ENCODE data around the gene GATA2.

The GATA2 gene

DNA sequence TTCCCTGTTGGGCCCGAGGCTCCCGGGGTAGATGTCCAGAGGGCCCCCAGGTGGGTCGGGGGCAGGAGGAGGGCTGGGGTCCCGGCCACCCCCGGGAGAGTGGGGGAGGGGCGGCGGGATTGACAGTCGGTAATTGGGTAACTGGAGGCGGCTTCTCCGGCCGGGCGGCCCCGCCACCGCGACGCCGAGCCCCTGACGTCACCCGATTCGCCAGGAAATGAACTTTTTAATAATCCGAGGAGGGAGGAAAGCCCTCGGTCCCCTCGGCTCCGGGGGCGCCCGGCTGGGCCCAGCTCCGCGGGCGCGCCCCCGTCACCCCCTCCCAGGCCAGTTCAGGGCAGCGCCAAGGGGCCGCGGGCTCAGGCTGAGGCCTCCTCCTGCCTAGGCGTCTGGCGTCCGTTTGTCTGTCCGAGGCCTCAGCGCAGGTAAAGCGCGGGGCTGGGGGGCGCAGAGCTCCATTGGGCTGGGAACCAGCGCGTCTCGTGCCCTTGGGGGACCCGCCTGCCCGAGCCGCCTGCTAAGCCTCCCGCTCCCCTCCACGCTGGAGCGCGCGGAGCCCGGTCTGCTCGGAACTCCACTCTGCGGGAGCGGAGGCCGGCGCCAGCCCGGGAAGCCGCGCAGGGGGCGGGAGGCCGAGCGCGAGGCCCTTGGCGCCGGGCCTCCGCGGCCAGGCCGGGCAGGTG, 3.9 kb downstream of the GATA2 start:
- ATAC-seq: peak; percentile 12
- TF ChIP-seq, protein P1, sequence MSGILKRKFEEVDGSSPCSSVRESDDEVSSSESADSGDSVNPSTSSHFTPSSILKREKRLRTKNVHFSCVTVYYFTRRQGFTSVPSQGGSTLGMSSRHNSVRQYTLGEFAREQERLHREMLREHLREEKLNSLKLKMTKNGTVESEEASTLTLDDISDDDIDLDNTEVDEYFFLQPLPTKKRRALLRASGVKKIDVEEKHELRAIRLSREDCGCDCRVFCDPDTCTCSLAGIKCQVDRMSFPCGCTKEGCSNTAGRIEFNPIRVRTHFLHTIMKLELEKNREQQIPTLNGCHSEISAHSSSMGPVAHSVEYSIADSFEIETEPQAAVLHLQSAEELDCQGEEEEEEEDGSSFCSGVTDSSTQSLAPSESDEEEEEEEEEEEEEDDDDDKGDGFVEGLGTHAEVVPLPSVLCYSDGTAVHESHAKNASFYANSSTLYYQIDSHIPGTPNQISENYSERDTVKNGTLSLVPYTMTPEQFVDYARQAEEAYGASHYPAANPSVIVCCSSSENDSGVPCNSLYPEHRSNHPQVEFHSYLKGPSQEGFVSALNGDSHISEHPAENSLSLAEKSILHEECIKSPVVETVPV (CRISPR knock-in tag; IDR thresholded peaks at IDR 0.05): no peak
- TF ChIP-seq BACH2 (CRISPR knock-in tag; IDR thresholded peaks at IDR 0.05; ENCODE audit: borderline replicate concordance): no peak
- TF ChIP-seq ZNF8 (CRISPR knock-in tag; IDR thresholded peaks at IDR 0.05): no peak
- TF ChIP-seq RARB (CRISPR knock-in tag; IDR thresholded peaks at IDR 0.05): no peak
- TF ChIP-seq TCF4 (CRISPR knock-in tag; IDR thresholded peaks at IDR 0.05; ENCODE audit: borderline replicate concordance): no peak
- no peak for TF ChIP-seq ZNF70 (CRISPR knock-in tag; IDR thresholded peaks at IDR 0.05)
- no peak for TF ChIP-seq GLIS3 (CRISPR knock-in tag; IDR thresholded peaks at IDR 0.05)
- TF ChIP-seq OSR1 (CRISPR knock-in tag; IDR thresholded peaks at IDR 0.05): no peak
- TF ChIP-seq ZNF565 (CRISPR knock-in tag; conservative IDR thresholded peaks at IDR 0.05; ENCODE audit: low read depth): no peak
- no peak for TF ChIP-seq ZFP3 (CRISPR knock-in tag; IDR thresholded peaks at IDR 0.05)
- no peak for TF ChIP-seq ZFP30 (CRISPR knock-in tag; IDR thresholded peaks at IDR 0.05)

GRCh38 chr3:128488636-128488990, 4.4 kb downstream of the GATA2 start:
- no peak for ATAC-seq
- TF ChIP-seq, protein P2, sequence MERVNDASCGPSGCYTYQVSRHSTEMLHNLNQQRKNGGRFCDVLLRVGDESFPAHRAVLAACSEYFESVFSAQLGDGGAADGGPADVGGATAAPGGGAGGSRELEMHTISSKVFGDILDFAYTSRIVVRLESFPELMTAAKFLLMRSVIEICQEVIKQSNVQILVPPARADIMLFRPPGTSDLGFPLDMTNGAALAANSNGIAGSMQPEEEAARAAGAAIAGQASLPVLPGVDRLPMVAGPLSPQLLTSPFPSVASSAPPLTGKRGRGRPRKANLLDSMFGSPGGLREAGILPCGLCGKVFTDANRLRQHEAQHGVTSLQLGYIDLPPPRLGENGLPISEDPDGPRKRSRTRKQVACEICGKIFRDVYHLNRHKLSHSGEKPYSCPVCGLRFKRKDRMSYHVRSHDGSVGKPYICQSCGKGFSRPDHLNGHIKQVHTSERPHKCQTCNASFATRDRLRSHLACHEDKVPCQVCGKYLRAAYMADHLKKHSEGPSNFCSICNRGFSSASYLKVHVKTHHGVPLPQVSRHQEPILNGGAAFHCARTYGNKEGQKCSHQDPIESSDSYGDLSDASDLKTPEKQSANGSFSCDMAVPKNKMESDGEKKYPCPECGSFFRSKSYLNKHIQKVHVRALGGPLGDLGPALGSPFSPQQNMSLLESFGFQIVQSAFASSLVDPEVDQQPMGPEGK (CRISPR knock-in tag; IDR thresholded peaks at IDR 0.05; ENCODE audit: borderline replicate concordance): no peak
- TF ChIP-seq ESRRG (CRISPR knock-in tag; IDR thresholded peaks at IDR 0.05) (no peak), TCF4 (CRISPR knock-in tag; IDR thresholded peaks at IDR 0.05; ENCODE audit: borderline replicate concordance) (no peak), ZNF565 (CRISPR knock-in tag; conservative IDR thresholded peaks at IDR 0.05; ENCODE audit: low read depth) (no peak), ZFP3 (CRISPR knock-in tag; IDR thresholded peaks at IDR 0.05) (no peak), SNAI2 (CRISPR knock-in tag; IDR thresholded peaks at IDR 0.05) (no peak), PPARA (CRISPR knock-in tag; IDR thresholded peaks at IDR 0.05; ENCODE audit: borderline replicate concordance) (no peak)
- TF ChIP-seq, protein P3, sequence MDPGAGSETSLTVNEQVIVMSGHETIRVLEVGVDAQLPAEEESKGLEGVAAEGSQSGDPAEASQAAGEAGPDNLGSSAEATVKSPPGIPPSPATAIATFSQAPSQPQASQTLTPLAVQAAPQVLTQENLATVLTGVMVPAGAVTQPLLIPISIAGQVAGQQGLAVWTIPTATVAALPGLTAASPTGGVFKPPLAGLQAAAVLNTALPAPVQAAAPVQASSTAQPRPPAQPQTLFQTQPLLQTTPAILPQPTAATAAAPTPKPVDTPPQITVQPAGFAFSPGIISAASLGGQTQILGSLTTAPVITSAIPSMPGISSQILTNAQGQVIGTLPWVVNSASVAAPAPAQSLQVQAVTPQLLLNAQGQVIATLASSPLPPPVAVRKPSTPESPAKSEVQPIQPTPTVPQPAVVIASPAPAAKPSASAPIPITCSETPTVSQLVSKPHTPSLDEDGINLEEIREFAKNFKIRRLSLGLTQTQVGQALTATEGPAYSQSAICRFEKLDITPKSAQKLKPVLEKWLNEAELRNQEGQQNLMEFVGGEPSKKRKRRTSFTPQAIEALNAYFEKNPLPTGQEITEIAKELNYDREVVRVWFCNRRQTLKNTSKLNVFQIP (CRISPR knock-in tag; IDR thresholded peaks at IDR 0.05; ENCODE audit: borderline replicate concordance, low read depth): no peak

- ATAC-seq: peak; percentile 79
- TF ChIP-seq ZNF565 (CRISPR knock-in tag; conservative IDR thresholded peaks at IDR 0.05; ENCODE audit: low read depth) (no peak), SNAI2 (CRISPR knock-in tag; IDR thresholded peaks at IDR 0.05) (no peak), BACH2 (CRISPR knock-in tag; IDR thresholded peaks at IDR 0.05; ENCODE audit: borderline replicate concordance) (no peak), OSR1 (CRISPR knock-in tag; IDR thresholded peaks at IDR 0.05) (no peak), ZNF8 (CRISPR knock-in tag; IDR thresholded peaks at IDR 0.05) (no peak), ISL1 (CRISPR knock-in tag; IDR thresholded peaks at IDR 0.05) (no peak), RARB (CRISPR knock-in tag; IDR thresholded peaks at IDR 0.05) (no peak), ZC3H10 (CRISPR knock-in tag; IDR thresholded peaks at IDR 0.05) (no peak), ZNF70 (CRISPR knock-in tag; IDR thresholded peaks at IDR 0.05) (no peak)
- TF ChIP-seq, protein P3 (CRISPR knock-in tag; IDR thresholded peaks at IDR 0.05; ENCODE audit: borderline replicate concordance, low read depth): no peak
Measured at GRCh38 chr3:128487813-128488635, 5.0 kb downstream of the GATA2 start.

DNA sequence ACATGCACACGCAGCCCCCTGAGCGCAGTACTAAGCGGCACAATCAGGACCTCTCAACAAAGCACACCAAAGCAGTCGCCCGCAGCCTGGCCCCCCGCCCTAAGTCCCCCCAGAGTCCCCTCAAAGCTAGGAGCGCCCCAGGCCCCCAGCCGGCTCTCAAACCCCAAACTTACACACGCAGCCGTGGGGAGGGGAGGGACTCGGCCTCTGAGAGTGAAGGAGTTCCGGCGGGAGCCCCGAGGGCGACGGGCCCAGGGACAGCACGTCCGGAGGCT, 5.5 kb downstream of the GATA2 start:
- ATAC-seq: peak; percentile 1; the same call in 2 of the 3 replicates
- TF ChIP-seq, protein P1 (CRISPR knock-in tag; IDR thresholded peaks at IDR 0.05): no peak
- TF ChIP-seq ZFP3 (CRISPR knock-in tag; IDR thresholded peaks at IDR 0.05) (no peak), ARNTL (CRISPR knock-in tag; IDR thresholded peaks at IDR 0.05; ENCODE audit: borderline replicate concordance, low read depth) (no peak), GLIS3 (CRISPR knock-in tag; IDR thresholded peaks at IDR 0.05) (no peak), ZNF70 (CRISPR knock-in tag; IDR thresholded peaks at IDR 0.05) (no peak), CSDC2 (CRISPR knock-in tag; IDR thresholded peaks at IDR 0.05) (no peak), BACH2 (CRISPR knock-in tag; IDR thresholded peaks at IDR 0.05; ENCODE audit: borderline replicate concordance) (no peak), ZC3H10 (CRISPR knock-in tag; IDR thresholded peaks at IDR 0.05) (no peak), OSR1 (CRISPR knock-in tag; IDR thresholded peaks at IDR 0.05) (no peak), TCF4 (CRISPR knock-in tag; IDR thresholded peaks at IDR 0.05; ENCODE audit: borderline replicate concordance) (no peak)
- TF ChIP-seq, protein P3 (CRISPR knock-in tag; IDR thresholded peaks at IDR 0.05; ENCODE audit: borderline replicate concordance, low read depth): no peak
- TF ChIP-seq, protein P4, sequence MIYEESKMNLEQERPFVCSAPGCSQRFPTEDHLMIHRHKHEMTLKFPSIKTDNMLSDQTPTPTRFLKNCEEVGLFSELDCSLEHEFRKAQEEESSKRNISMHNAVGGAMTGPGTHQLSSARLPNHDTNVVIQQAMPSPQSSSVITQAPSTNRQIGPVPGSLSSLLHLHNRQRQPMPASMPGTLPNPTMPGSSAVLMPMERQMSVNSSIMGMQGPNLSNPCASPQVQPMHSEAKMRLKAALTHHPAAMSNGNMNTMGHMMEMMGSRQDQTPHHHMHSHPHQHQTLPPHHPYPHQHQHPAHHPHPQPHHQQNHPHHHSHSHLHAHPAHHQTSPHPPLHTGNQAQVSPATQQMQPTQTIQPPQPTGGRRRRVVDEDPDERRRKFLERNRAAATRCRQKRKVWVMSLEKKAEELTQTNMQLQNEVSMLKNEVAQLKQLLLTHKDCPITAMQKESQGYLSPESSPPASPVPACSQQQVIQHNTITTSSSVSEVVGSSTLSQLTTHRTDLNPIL (CRISPR knock-in tag; IDR thresholded peaks at IDR 0.05; ENCODE audit: low read depth): no peak

Data from SK-N-SH treated with all-trans-retinoic acid at 6 μM for 48 hours (cell line).